ENCODE results near the gene KCNA1. TPM values are rescaled to one million over a fixed set of nuclear protein-coding genes. Genes with fewer than 3 reads are reported as not detected.

Gene KCNA1
- total RNA-seq, 1 experiment from 2014 or later: not detected

DNA sequence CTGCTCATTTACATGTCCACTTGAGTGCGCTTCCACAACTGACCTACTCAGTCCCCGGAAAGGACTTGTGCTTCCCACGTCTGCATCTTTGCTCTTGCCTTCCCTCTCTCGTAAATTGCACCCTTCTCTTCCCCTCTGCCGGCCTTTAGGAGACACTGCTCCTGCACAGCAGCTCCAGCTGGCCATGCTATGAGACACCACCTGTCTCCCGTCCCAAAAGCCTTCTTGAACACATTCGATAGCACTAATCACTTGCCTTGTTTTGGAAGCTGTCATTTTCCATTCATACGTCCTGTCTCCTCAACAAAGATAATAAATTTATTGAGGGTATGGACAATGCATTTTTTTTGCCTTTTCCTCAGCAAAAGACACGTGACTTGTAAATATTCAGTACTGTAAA, 15.7 kb upstream of the KCNA1 start:
- no peak overlapping the region for H3K4me3 ChIP-seq (ENCODE audit: insufficient read depth, low read depth, low read length)
- H3K36me3 ChIP-seq (replicated peaks; ENCODE audit: control insufficient read depth, insufficient read depth, low read length): no peaks in the 10 kb centered on the region
- H3K27me3 ChIP-seq (ENCODE audit: control insufficient read depth, insufficient read depth, low read length): no peaks in the 10 kb centered on the region
- no peak for DNase-seq

DNA sequence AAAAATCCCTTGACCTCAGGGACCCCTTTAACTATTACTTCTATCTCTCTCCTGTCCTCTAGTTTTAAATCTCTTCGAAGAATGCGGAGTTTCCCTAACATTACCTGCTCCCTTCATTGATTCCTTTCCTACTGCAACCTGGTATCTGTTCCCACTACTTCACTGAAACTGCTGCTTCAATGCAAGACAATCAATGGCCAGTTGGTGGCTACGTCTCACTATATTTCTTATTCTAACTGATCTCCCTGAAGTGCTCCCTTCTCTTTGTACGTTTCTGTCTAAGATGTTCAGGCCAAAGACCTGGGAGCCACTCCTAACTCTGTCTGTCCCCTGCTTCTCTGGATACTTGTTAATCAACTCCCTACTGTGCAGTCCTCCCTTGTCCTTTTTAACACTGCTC, 10.3 kb upstream of the KCNA1 start:
- Histone ChIP-seq H3K27me3 (ENCODE audit: control insufficient read depth, insufficient read depth, low read length) (no peaks in the 10 kb centered on the region; the same call in 1 of the 2 replicates), H3K36me3 (replicated peaks; ENCODE audit: control insufficient read depth, insufficient read depth, low read length) (no peaks in the 10 kb centered on the region), H3K4me3 (ENCODE audit: insufficient read depth, low read depth, low read length) (no peak overlapping the region)
- peak; percentile 30 for DNase-seq

DNA sequence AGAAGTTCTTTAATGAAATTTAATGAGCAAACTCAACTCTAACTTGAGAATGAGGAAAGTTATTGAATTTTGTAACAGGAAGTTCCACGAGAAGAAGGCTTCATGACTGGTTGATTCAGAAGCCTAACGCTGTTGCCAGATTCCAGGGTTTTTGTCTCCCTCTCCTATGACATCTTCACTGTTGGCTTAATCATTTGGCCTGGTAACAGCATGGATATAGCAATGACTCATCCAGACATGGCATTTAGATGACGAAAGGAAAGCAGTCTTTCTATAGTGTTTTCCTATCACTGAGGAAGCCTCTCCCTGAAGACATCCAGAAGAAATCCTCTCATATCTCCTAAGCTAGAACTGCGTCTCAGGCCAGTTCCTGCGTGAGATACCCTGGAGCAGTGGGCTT, 9.4 kb upstream of the KCNA1 start:
- Histone ChIP-seq H3K4me3 (ENCODE audit: insufficient read depth, low read depth, low read length) (no peak overlapping the region), H3K27me3 (ENCODE audit: control insufficient read depth, insufficient read depth, low read length) (peaks cover 2% of the 10 kb centered on the region; the same call in 1 of the 2 replicates), H3K36me3 (replicated peaks; ENCODE audit: control insufficient read depth, insufficient read depth, low read length) (no peaks in the 10 kb centered on the region)
- no peak for DNase-seq

DNA sequence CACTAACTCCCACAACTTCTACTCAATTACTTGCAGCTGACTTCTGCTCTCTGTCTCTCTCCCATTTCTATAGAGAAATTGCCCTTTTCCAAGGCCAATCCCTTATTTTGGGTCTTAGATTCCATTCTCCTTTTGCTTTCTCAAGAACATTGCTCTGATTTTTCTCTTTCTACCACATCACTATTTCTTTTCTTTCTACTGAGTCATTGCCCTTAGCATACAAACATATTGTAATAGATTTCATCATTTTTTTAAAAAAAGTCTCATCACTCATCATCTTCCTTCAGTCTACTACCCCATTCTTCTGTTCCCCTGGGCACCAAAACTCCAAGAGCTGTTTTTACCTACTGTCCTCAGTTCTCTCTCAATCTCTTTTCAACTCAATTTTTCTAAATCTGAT, 4.4 kb upstream of the KCNA1 start:
- peaks cover 48% of the 10 kb centered on the region for H3K27me3 ChIP-seq (ENCODE audit: control insufficient read depth, insufficient read depth, low read length)
- H3K4me3 ChIP-seq (ENCODE audit: insufficient read depth, low read depth, low read length): no peak overlapping the region
- no peaks in the 10 kb centered on the region for H3K36me3 ChIP-seq (replicated peaks; ENCODE audit: control insufficient read depth, insufficient read depth, low read length)
- DNase-seq: no peak

DNA sequence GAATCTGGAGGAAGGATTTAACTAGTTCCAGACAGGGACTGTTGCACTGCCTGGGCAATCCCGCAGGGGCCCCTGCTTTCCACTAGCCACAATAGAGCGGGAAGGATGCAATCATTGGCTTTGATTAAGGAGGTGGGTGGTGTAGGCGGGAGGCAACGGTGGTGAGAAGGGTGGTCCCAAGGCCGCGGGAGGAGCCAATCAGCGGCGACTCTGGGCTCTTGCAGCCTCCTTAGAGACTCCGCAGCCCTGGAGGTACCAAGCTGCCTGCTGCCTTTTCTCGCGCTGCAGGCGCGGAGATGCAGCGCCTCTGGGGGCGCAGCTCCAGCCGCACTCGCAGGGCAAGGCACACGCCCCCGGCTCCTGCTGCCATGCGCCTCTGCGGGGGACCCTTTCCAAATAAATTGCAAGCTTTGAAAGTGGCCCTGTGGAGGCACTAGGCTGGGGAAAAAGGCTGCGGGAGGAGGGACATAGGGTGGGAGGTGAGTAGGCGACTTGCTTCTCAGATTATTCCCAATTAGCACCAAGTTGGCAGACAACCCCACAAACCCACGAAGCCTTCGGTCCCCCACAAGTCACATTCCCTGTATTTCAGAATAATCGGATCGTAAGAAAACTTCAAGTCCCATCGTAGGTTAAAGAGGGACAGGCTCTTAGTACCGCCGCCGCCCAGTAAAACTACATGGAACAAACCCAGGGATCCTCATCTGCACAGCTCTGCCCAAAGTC, 858 bp upstream of the KCNA1 start:
- H3K4me3 ChIP-seq (ENCODE audit: insufficient read depth, low read depth, low read length): peak overlapping the region; percentile 46
- DNase-seq: peak; percentile 92
- no peaks in the 10 kb centered on the region for H3K36me3 ChIP-seq (replicated peaks; ENCODE audit: control insufficient read depth, insufficient read depth, low read length)
- H3K27me3 ChIP-seq (ENCODE audit: control insufficient read depth, insufficient read depth, low read length): peaks cover 73% of the 10 kb centered on the region

DNA sequence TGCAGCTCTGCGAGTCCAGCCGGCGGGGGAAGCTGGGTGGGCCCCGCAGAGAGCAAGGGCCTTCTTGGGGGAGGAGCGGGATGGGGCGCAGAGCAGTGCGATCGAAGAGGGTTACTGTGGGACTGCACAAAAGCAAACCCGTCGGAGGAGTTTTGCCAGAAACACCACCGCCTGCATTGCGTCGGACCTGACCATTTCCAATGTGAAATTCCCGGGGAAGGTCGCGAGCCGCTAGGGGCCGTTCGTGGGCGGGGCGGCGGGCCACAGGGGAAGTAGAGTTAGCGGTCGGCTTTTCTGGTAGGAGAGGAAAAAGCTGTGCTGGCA, 333 bp upstream of the KCNA1 start:
- H3K27me3 ChIP-seq (ENCODE audit: control insufficient read depth, insufficient read depth, low read length): peaks cover 73% of the 10 kb centered on the region
- peak; percentile 61 for DNase-seq
- H3K36me3 ChIP-seq (replicated peaks; ENCODE audit: control insufficient read depth, insufficient read depth, low read length): no peaks in the 10 kb centered on the region
- H3K4me3 ChIP-seq (ENCODE audit: insufficient read depth, low read depth, low read length): peak overlapping the region; percentile 46

DNA sequence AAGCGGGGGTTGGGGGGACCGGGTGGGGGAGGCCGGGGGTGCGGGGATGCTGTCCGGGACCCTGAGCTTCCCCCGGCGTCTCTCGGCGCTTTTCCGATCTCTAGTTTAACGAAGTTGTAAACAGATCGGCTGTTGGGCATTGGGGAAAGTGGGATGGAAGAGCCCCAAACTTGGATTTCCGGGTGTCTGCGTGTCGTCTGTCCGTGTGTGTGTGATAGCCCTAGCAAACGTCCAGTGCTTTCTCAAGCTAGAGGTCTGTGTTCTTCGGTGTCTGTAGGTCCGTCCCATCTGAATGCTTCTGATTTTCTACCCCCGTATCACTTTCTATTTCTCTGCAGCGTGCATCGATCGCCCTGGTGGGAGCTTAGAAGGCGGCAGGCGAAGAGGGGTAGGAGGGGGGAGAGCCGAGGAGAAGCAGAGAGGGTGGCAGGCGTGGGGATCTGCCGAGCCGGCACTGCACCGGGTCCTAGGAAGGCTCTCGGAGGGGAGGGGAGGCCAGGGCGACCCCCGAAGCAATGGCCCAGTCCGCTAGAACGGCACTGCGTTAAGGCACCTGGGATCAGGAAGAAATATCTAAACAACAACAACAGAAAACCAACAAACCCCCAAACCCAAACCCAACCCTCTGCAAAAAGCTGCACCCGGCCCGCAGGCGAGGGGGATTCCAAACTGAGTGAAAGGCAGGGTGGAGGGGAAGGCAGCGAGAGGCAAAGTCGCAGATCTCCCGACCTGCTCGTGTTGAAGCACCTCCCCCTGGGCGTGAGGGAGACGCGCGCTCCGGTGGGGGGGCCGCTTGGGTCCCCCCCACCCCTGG, 1.0 kb downstream of the KCNA1 start:
- DNase-seq: peak; percentile 76
- Histone ChIP-seq H3K4me3 (ENCODE audit: insufficient read depth, low read depth, low read length) (peak overlapping the region; percentile 46; the same call in 1 of the 2 replicates), H3K36me3 (replicated peaks; ENCODE audit: control insufficient read depth, insufficient read depth, low read length) (no peaks in the 10 kb centered on the region), H3K27me3 (ENCODE audit: control insufficient read depth, insufficient read depth, low read length) (peaks cover 74% of the 10 kb centered on the region)

DNA sequence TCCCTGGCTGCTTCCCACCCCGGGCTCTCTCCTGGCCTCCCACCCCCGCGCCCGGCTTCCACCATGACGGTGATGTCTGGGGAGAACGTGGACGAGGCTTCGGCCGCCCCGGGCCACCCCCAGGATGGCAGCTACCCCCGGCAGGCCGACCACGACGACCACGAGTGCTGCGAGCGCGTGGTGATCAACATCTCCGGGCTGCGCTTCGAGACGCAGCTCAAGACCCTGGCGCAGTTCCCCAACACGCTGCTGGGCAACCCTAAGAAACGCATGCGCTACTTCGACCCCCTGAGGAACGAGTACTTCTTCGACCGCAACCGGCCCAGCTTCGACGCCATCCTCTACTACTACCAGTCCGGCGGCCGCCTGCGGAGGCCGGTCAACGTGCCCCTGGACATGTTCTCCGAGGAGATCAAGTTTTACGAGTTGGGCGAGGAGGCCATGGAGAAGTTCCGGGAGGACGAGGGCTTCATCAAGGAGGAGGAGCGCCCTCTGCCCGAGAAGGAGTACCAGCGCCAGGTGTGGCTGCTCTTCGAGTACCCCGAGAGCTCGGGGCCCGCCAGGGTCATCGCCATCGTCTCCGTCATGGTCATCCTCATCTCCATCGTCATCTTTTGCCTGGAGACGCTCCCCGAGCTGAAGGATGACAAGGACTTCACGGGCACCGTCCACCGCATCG, 1.8 kb downstream of the KCNA1 start:
- DNase-seq: no peak
- H3K4me3 ChIP-seq (ENCODE audit: insufficient read depth, low read depth, low read length): peak overlapping the region; percentile 46; the same call in 1 of the 2 replicates
- H3K36me3 ChIP-seq (replicated peaks; ENCODE audit: control insufficient read depth, insufficient read depth, low read length): no peaks in the 10 kb centered on the region
- peaks cover 67% of the 10 kb centered on the region for H3K27me3 ChIP-seq (ENCODE audit: control insufficient read depth, insufficient read depth, low read length)

DNA sequence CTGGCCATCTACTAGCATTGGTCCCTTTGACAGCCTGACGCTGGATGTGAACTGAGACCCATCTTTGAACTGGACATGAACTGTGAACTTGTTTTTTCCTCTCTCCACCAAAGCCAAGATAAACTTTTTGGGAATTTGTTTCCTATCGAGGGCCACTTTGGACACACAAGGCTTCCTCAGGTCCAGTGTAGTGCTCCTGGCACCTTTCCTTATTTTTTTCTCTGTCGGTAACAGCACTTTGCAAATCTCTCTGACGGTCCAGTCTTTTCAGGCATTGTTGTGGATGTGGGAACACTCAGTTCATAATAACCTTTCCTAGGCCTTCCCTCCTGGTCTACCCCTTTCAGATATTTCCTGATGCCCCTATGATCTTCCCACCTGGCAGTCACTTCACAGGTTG, 5.0 kb downstream of the KCNA1 start:
- Histone ChIP-seq H3K27me3 (ENCODE audit: control insufficient read depth, insufficient read depth, low read length) (peaks cover 38% of the 10 kb centered on the region), H3K4me3 (ENCODE audit: insufficient read depth, low read depth, low read length) (no peak overlapping the region), H3K36me3 (replicated peaks; ENCODE audit: control insufficient read depth, insufficient read depth, low read length) (no peaks in the 10 kb centered on the region)
- no peak for DNase-seq

DNA sequence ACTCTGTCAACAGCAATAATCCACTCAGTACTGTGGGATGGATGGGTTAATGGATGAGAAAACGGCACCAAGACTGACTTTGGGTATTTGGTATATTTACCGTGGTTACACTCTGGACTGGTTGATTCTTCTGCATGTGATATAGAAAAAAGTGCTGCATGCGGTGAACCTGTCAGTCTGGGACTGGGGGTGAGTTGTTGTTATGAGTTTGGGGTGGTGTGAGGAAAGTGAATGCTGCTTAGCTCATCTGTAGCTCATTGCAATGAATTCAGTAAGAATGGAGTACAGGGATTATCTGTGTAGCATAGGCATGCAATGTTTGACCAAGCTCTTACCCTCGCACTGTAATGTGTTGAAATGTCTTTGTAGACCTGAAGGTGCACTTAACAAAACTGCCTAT, 6.0 kb downstream of the KCNA1 start:
- H3K4me3 ChIP-seq (ENCODE audit: insufficient read depth, low read depth, low read length): no peak overlapping the region
- DNase-seq: no peak
- H3K27me3 ChIP-seq (ENCODE audit: control insufficient read depth, insufficient read depth, low read length): peaks cover 28% of the 10 kb centered on the region
- H3K36me3 ChIP-seq (replicated peaks; ENCODE audit: control insufficient read depth, insufficient read depth, low read length): no peaks in the 10 kb centered on the region

DNA sequence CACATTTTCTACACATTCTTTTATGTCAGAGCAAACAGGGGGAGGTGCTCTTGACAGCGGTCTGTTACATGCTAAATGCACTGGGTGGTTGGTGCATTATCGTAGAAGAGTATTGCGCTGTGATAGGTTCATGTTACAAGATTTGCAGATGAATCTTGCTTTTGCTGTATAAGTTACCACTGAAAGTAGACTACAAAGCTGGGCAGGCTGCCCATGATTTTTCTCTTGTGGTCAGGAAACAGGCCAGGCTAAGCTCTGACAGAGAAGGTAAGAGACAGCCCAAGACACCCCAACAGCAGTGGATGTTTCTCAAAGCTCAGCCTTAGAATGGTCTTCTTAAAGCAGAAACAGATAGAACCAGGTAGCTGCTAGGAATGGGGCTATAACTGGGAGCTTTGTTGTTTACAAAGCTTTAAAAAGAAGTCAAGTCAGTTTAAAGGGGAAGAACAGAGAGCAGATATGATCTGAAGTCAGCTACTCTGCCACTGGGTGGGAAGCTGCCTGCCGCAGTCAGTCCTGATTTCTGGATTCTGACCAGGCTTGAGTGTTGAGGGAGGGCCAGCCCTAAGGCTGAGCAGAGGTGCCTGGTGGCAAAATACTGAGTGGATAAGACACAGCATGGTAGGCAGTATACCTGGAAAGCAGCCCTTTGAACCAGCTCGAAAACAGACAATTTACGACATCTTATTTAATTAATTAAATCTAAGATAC, 9.4 kb downstream of the KCNA1 start:
- H3K4me3 ChIP-seq (ENCODE audit: insufficient read depth, low read depth, low read length): no peak overlapping the region
- H3K36me3 ChIP-seq (replicated peaks; ENCODE audit: control insufficient read depth, insufficient read depth, low read length): no peaks in the 10 kb centered on the region
- no peak for DNase-seq
- H3K27me3 ChIP-seq (ENCODE audit: control insufficient read depth, insufficient read depth, low read length): peaks cover 7% of the 10 kb centered on the region

DNA sequence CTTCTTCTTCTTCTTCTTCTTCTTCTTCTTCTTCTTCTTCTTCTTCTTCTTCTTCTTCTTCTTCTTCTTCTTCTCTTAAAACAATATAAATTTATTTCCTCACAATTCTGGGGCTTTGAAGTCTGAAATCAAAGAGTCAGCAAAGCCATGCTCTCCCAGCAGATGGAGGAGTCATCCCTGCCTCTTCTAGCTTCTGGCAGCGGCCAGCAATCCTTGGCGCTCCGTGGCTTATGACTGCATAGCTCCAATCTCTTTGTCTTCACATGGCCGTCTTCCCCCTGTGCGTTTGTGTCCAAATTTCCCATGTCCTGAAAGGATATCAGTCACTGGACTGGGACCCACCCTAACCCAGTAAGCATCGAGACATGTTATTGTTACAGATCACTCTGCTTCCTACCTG, 22.9 kb downstream of the KCNA1 start:
- H3K27me3 ChIP-seq (ENCODE audit: control insufficient read depth, insufficient read depth, low read length): no peaks in the 10 kb centered on the region
- DNase-seq: no peak
- no peaks in the 10 kb centered on the region for H3K36me3 ChIP-seq (replicated peaks; ENCODE audit: control insufficient read depth, insufficient read depth, low read length)
- H3K4me3 ChIP-seq (ENCODE audit: insufficient read depth, low read depth, low read length): no peak overlapping the region

DNA sequence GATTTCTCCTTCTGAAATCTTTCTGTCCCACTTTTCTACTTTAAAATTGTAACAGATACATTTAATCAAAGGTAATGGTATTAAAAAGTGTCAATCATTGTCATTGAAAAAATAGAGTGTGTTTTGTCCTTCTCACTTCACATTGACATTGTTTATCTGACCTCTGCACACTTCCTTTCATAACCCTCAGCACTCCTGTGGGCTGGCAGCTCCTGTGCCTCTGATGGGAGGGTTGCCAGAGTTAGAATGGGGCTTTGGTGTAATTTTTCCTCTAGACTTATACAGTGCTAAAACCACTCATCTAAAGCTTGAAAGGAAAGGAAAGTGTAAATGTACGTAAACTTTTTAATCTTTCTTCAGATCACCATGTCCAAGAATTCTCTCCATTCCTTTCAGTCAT, 23.7 kb downstream of the KCNA1 start:
- Histone ChIP-seq H3K4me3 (ENCODE audit: insufficient read depth, low read depth, low read length) (no peak overlapping the region), H3K36me3 (replicated peaks; ENCODE audit: control insufficient read depth, insufficient read depth, low read length) (no peaks in the 10 kb centered on the region), H3K27me3 (ENCODE audit: control insufficient read depth, insufficient read depth, low read length) (no peaks in the 10 kb centered on the region)
- no peak for DNase-seq

DNA sequence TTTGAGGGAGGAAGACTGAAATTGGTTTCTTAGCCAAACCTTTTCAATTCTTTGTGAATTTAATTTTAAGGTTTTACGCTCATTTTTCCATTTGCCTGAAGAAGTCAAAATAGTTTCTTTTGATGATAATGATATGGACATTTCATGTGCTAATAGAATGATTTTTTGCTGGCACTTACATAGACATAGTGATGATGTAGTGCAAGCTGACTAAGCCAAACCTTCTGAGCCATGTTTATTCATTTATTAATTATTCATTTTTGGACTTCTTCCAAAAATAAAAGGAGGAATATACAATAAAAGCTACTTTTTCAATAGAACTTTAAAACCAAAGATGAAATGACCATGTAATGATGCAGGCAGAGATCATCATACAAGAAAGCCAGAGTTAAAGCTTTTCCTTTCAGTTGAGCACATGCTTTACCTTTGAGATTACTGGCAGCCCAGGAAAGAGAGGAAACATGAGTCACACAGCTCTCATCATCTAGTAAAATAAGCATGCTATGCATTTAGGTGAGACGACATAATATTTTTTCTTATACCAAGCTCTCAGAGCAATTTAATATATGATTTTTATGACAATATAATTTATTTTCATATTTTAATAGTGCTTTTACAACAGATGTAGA, 24.8 kb downstream of the KCNA1 start:
- DNase-seq: no peak
- no peaks in the 10 kb centered on the region for H3K36me3 ChIP-seq (replicated peaks; ENCODE audit: control insufficient read depth, insufficient read depth, low read length)
- no peaks in the 10 kb centered on the region for H3K27me3 ChIP-seq (ENCODE audit: control insufficient read depth, insufficient read depth, low read length)
- no peak overlapping the region for H3K4me3 ChIP-seq (ENCODE audit: insufficient read depth, low read depth, low read length)
